Measurements from ENCODE around the gene CD300C.

GRCh38 chr17:74525781-74526288 lies 20.1 kb downstream of the CD300C start:
- TF ChIP-seq POLR2A (IDR thresholded peaks at IDR 0.05) (no peak), CTCF (IDR thresholded peaks at IDR 0.05) (no peak)
